Choroid plexus epithelial cell (primary cell): ENCODE measurements around the gene SMARCB1.

ENCODE experiments used
- DNase-seq: peaks from one replicate; pipeline ENCODE4 v3.0.0-alpha.2; 2010; ENCODE audit warnings: low read depth
- H3K4me3 ChIP-seq: 2 replicates; pipeline ENCODE4 v1.5.1; 2011; ENCODE audit warnings: low read depth, mild to moderate bottlenecking, control low read depth, low read length, moderate library complexity
- TF ChIP-seq, protein P1 (sequence below): conservative IDR thresholded peaks from 2 replicates; pipeline ENCODE4 v1.5.1; 2011; ENCODE audit warnings: low read depth, mild to moderate bottlenecking, control low read depth, inconsistent platforms, low read length, moderate library complexity

The SMARCB1 gene

GRCh38 chr22:23791738-23792645 lies 5.2 kb downstream of the SMARCB1 start:
- TF ChIP-seq, protein P1, sequence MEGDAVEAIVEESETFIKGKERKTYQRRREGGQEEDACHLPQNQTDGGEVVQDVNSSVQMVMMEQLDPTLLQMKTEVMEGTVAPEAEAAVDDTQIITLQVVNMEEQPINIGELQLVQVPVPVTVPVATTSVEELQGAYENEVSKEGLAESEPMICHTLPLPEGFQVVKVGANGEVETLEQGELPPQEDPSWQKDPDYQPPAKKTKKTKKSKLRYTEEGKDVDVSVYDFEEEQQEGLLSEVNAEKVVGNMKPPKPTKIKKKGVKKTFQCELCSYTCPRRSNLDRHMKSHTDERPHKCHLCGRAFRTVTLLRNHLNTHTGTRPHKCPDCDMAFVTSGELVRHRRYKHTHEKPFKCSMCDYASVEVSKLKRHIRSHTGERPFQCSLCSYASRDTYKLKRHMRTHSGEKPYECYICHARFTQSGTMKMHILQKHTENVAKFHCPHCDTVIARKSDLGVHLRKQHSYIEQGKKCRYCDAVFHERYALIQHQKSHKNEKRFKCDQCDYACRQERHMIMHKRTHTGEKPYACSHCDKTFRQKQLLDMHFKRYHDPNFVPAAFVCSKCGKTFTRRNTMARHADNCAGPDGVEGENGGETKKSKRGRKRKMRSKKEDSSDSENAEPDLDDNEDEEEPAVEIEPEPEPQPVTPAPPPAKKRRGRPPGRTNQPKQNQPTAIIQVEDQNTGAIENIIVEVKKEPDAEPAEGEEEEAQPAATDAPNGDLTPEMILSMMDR, result no peak
- no peak overlapping the region for H3K4me3 ChIP-seq
- DNase-seq, result no peak

DNA sequence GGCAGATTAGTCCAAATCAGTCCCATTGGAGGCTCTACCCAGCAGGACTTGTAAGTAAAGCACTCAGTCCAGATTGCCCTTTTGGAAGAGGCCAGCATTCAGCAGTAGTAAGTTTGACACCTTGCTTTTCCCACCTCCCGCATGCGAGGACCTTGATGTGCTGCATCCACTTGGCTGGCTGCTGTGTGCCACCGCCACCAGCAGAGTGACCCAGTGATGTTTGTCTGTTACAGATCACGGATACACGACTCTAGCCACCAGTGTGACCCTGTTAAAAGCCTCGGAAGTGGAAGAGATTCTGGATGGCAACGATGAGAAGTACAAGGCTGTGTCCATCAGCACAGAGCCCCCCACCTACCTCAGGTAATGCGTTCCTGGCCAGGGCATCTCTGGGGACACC lies 6.6 kb downstream of the SMARCB1 start:
- DNase-seq, result no peak
- H3K4me3 ChIP-seq, result no peak overlapping the region
- TF ChIP-seq, protein P1, result no peak

GRCh38 chr22:23796461-23796860 lies 9.7 kb downstream of the SMARCB1 start:
- no peak for DNase-seq
- H3K4me3 ChIP-seq, result no peak overlapping the region
- TF ChIP-seq, protein P1, result no peak

DNA sequence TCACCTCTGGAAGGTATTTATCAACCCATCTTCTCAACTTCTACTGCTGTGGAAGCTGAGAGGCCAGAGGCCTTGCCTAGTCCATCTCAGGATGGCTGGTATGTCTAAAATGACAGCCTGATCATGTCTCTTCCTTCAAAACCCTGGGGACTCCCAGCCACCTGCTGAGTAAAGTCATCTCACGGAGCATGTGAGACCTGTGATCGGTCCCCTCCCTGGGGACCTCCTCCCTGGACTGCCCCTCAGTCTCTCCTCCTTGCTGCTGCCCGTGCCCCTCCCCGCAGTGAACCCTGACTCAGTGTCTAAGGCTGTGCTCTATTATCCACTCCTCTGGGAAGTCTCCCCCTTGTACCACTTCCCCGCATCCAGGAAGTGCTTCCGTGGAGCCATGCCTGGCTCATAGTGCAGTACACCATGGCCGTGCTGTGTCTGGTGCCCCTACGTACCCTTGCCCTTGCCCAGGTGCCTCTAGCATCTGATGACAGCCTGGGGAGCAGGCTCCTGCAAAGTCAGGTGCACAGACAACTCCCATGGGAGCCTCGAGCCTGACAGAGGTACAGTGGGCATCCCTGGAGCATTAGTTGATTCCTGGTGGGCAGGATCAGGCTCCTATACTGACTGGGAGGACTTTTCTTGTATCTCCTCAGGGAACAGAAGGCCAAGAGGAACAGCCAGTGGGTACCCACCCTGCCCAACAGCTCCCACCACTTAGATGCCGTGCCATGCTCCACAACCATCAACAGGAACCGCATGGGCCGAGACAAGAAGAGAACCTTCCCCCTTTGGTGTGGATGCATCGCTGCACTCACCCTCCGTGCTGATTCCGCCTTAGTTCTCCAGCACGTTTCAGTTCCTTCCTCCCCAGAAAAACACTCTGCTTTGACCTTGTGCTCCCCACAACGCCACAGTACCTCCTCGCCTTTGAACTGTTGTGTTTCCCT lies 13.8 kb downstream of the SMARCB1 start:
- no peak overlapping the region for H3K4me3 ChIP-seq
- no peak for DNase-seq
- TF ChIP-seq, protein P1, result no peak

GRCh38 chr22:23801238-23801821 lies 14.6 kb downstream of the SMARCB1 start:
- TF ChIP-seq, protein P1, result no peak
- DNase-seq, result no peak
- no peak overlapping the region for H3K4me3 ChIP-seq

GRCh38 chr22:23801886-23802377 lies 15.2 kb downstream of the SMARCB1 start:
- no peak for DNase-seq
- TF ChIP-seq, protein P1, result no peak
- H3K4me3 ChIP-seq, result no peak overlapping the region
